Measurements from ENCODE around the gene TRPV6.

Gene TRPV6

DNA sequence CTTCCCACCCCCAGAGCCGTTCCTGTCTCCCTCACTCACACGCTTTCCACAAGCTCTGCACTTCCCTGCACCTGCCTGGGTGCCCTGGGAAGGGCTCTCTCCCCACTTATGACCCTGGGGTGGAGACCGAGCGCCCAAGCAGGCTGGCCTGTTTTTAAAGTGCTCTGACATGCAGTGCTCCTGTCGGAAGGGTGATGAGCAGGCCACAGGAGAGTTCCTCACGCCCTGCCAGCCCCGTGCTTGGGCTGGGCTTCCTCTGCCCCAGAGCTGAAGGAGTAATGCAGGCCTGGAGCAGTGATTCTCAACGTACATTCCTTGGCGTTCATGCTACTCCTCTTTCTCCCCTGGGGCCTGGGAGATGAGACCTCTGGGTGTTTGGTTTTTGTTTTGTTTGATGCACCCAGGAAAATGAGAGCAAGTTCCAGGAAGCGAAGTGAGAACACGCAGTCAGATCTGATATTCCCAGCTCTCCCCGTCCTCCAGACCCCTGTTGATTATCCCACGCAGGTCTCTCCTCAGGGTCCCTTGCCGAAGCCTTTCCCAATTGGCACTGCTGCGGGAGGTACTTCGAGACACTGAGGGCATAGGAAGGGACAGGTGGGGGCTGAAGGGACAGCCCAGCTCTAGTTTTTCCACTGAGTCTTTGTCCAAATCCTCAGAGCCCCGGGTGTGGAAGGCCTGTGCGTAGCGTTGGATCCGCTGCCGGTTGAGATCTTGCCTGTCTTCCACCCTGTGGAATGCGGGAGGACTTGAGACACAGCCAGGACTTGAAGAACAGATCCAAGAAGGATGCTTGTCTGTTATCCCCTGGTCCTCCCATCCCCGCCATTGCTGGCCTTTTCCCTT lies 14.1 kb downstream of the TRPV6 start:
- Histone ChIP-seq H3K36me3 (ENCODE audit: insufficient read depth, low read length) (peaks cover 7% of the 10 kb centered on the region), H3K4me3 (ENCODE audit: low read length) (no peak overlapping the region), H3K9ac (ENCODE audit: low read depth, low read length) (no peak overlapping the region), H3K4me2 (ENCODE audit: low read length) (no peak overlapping the region), H3K9me3 (replicated peaks; ENCODE audit: low read length) (no peaks in the 10 kb centered on the region), H3K4me1 (ENCODE audit: control insufficient read depth, insufficient read depth, low read length) (no peaks in the 10 kb centered on the region), H3K27me3 (ENCODE audit: control insufficient read depth, insufficient read depth, low read length) (peaks cover 4% of the 10 kb centered on the region)

DNA sequence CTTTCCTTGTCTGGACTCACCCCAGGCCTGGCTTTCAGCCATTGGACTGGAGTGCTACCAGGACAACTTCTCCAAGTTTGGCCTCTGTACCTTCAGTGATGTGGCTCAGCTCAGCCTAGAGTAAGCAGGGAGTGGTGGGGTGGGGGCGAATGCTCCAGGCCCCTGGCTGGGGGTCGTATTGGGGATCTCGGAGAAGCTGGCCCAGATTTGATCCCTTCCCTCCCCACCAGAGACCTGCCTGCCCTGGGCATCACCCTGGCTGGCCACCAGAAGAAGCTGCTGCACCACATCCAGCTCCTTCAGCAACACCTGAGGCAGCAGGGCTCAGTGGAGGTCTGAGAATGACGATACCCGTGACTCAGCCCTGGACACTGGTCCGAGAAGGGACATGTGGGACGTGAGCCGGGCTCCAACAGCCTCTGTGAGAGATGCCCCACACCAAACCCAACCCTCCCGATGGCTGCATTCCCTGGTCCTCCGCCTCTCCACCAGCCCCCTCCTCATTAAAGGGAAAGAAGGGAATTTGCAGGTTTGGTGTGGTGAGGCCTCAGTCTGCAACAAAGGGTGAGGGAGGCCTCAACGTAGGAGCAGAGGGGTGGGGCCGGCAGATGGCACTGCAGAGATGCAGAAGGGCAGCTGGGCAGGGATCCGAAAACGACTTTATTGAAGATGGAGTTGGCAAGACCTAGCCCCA lies 14.8 kb downstream of the TRPV6 start:
- peaks cover 4% of the 10 kb centered on the region for H3K27me3 ChIP-seq (ENCODE audit: control insufficient read depth, insufficient read depth, low read length)
- H3K36me3 ChIP-seq (ENCODE audit: insufficient read depth, low read length): peaks cover 7% of the 10 kb centered on the region
- no peaks in the 10 kb centered on the region for H3K4me1 ChIP-seq (ENCODE audit: control insufficient read depth, insufficient read depth, low read length)
- no peak overlapping the region for H3K4me3 ChIP-seq (ENCODE audit: low read length)
- H3K4me2 ChIP-seq (ENCODE audit: low read length): no peak overlapping the region
- H3K9ac ChIP-seq (ENCODE audit: low read depth, low read length): no peak overlapping the region
- no peaks in the 10 kb centered on the region for H3K9me3 ChIP-seq (replicated peaks; ENCODE audit: low read length)

DNA sequence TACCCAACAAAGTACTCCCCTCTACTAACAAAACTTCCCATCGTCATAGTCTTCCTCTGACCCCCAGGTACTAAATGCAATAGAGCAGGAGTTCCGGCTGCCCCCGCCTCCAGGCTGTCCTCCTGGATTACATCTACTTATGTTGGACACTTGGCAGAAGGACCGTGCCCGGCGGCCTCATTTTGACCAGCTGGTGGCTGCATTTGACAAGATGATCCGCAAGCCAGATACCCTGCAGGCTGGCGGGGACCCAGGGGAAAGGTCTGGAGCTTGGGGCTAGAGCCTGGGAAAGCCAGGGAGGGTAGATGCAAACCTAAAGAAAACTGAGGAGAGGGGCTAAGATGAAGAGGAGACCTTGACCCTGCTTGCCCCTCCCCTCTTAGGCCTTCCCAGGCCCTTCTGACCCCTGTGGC lies 15.4 kb downstream of the TRPV6 start:
- Histone ChIP-seq H3K27me3 (ENCODE audit: control insufficient read depth, insufficient read depth, low read length) (no peaks in the 10 kb centered on the region), H3K4me3 (ENCODE audit: low read length) (no peak overlapping the region), H3K9me3 (replicated peaks; ENCODE audit: low read length) (no peaks in the 10 kb centered on the region), H3K36me3 (ENCODE audit: insufficient read depth, low read length) (peaks cover 7% of the 10 kb centered on the region), H3K4me2 (ENCODE audit: low read length) (no peak overlapping the region), H3K9ac (ENCODE audit: low read depth, low read length) (no peak overlapping the region), H3K4me1 (ENCODE audit: control insufficient read depth, insufficient read depth, low read length) (no peaks in the 10 kb centered on the region)

DNA sequence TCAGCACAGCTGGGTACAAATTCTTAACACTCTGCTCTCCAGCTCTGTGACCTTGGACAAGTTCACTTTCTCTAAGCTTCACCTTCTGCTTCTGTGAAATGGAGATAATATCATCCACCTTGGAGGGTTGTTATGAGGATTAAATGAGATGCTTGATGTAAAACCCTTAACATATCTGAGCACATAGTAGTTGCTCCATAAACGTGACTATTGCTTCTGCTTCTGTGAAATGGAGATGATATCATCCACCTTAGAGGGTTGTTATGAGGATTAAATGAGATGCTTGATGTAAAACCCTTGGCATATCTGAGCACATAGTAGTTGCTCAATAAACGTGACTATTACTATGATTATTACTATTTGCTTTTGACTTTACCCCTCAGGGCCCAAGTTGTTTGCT lies 16.1 kb downstream of the TRPV6 start:
- peaks cover 7% of the 10 kb centered on the region for H3K36me3 ChIP-seq (ENCODE audit: insufficient read depth, low read length)
- no peak overlapping the region for H3K4me3 ChIP-seq (ENCODE audit: low read length)

DNA sequence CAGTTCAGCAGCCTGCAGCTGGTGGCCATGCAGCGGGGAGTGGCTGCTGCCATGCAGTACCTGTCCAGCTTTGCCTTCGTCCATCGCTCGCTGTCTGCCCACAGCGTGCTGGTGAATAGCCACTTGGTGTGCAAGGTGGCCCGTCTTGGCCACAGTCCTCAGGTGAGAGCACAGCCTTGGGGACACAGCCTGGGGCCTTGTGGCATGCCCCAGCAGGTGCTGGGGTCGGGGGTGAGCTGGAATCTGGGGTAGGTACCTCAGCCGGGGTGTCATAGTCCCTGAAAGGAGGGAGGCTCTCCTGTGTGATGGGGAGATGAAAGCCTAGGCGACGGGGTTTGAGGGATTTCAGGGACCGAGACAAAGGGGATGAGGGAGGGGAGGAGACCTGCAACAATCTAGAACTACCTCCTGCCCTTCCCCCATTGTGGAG lies 16.5 kb downstream of the TRPV6 start:
- no peak overlapping the region for H3K9ac ChIP-seq (ENCODE audit: low read depth, low read length)
- H3K36me3 ChIP-seq (ENCODE audit: insufficient read depth, low read length): peaks cover 7% of the 10 kb centered on the region
- H3K4me1 ChIP-seq (ENCODE audit: control insufficient read depth, insufficient read depth, low read length): no peaks in the 10 kb centered on the region
- H3K4me3 ChIP-seq (ENCODE audit: low read length): no peak overlapping the region
- H3K27me3 ChIP-seq (ENCODE audit: control insufficient read depth, insufficient read depth, low read length): no peaks in the 10 kb centered on the region
- no peaks in the 10 kb centered on the region for H3K9me3 ChIP-seq (replicated peaks; ENCODE audit: low read length)
- H3K4me2 ChIP-seq (ENCODE audit: low read length): no peak overlapping the region

More for the DNA sequence above, 16.1 kb downstream of the TRPV6 start:
- Histone ChIP-seq H3K4me2 (ENCODE audit: low read length) (no peak overlapping the region), H3K27me3 (ENCODE audit: control insufficient read depth, insufficient read depth, low read length) (no peaks in the 10 kb centered on the region), H3K9me3 (replicated peaks; ENCODE audit: low read length) (no peaks in the 10 kb centered on the region), H3K9ac (ENCODE audit: low read depth, low read length) (no peak overlapping the region), H3K4me1 (ENCODE audit: control insufficient read depth, insufficient read depth, low read length) (no peaks in the 10 kb centered on the region)

DNA sequence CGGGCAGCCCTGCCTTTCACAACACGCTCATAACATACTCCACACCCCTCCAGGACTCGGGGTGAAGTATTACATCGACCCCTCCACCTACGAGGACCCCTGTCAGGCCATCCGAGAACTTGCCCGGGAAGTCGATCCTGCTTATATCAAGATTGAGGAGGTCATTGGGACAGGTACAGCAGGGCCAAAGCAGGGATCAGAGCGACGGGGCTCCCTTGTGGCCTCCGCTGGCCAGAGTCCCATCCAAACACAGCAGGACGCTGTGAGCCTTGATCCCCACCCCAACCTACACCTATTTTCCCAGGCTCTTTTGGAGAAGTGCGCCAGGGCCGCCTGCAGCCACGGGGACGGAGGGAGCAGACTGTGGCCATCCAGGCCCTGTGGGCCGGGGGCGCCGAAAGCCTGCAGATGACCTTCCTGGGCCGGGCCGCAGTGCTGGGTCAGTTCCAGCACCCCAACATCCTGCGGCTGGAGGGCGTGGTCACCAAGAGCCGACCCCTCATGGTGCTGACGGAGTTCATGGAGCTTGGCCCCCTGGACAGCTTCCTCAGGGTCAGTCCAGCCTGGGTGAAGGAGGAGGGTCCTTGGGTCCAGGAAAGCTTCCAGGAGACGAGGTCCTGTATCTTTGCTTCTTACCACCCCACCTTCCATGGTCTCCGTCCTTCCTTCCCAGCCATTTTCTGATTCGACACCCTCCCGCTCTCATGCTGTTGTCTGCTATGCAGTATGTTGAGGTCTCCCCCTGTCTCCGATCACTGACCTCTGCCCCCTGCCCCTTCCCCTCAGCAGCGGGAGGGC lies 17.2 kb downstream of the TRPV6 start:
- peaks cover 7% of the 10 kb centered on the region for H3K36me3 ChIP-seq (ENCODE audit: insufficient read depth, low read length)
- H3K27me3 ChIP-seq (ENCODE audit: control insufficient read depth, insufficient read depth, low read length): no peaks in the 10 kb centered on the region
- H3K4me2 ChIP-seq (ENCODE audit: low read length): no peak overlapping the region
- no peaks in the 10 kb centered on the region for H3K4me1 ChIP-seq (ENCODE audit: control insufficient read depth, insufficient read depth, low read length)
- no peaks in the 10 kb centered on the region for H3K9me3 ChIP-seq (replicated peaks; ENCODE audit: low read length)
- H3K9ac ChIP-seq (ENCODE audit: low read depth, low read length): no peak overlapping the region
- H3K4me3 ChIP-seq (ENCODE audit: low read length): no peak overlapping the region

DNA sequence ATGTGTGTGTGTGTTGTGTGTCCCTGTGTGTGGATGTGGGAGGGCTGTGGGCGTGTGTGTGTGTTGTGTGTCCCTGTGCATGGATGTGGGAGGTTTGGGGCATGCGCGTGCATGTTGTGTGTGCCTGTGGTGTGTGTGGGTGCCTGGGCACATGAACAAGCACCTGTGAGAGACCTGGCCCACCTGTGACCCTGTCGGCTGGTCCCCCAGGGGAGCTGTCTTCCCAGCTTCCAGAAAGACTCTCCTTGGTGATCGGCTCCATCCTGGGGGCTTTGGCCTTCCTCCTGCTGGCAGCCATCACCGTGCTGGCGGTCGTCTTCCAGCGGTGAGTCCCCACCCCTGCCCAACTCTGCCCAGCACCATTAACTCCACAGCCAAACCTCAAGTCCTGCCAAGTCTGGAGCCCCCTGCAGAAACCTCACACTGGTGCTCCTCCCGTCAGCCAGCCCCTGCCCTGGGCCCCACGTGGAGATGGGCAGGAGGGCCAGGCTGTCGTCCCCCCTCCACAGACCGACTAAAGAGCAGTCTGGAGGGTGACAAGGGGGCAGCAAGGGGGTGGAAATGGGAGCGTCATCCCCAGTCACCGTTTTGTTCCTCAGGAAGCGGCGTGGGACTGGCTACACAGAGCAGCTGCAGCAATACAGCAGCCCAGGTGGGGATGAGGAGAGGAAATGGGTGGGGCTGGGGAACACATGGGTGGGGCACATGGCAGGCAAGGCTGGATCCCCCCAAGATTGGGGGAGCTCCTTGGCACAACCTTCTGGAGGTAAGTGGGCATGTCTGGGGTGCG lies 18.0 kb downstream of the TRPV6 start:
- peaks cover 7% of the 10 kb centered on the region for H3K36me3 ChIP-seq (ENCODE audit: insufficient read depth, low read length)
- no peak overlapping the region for H3K4me2 ChIP-seq (ENCODE audit: low read length)
- no peaks in the 10 kb centered on the region for H3K4me1 ChIP-seq (ENCODE audit: control insufficient read depth, insufficient read depth, low read length)
- H3K4me3 ChIP-seq (ENCODE audit: low read length): no peak overlapping the region
- H3K27me3 ChIP-seq (ENCODE audit: control insufficient read depth, insufficient read depth, low read length): no peaks in the 10 kb centered on the region
- H3K9ac ChIP-seq (ENCODE audit: low read depth, low read length): no peak overlapping the region
- no peaks in the 10 kb centered on the region for H3K9me3 ChIP-seq (replicated peaks; ENCODE audit: low read length)

DNA sequence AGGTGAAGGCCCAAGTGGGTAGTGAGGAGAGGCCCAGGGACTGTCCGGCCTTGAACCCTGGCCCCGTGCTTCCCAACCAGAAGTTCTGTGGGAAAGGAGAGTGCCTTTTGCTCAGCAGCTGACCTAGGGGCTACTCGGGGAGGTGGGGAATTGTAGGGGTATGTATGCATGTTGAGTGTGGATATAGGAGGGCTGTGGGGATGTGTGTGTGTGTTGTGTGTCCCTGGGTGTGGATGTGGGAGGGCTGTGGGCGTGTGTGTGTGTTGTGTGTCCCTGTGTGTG lies 18.5 kb downstream of the TRPV6 start:
- Histone ChIP-seq H3K27me3 (ENCODE audit: control insufficient read depth, insufficient read depth, low read length) (no peaks in the 10 kb centered on the region), H3K4me2 (ENCODE audit: low read length) (no peak overlapping the region), H3K4me1 (ENCODE audit: control insufficient read depth, insufficient read depth, low read length) (no peaks in the 10 kb centered on the region), H3K4me3 (ENCODE audit: low read length) (no peak overlapping the region), H3K9ac (ENCODE audit: low read depth, low read length) (no peak overlapping the region), H3K9me3 (replicated peaks; ENCODE audit: low read length) (no peaks in the 10 kb centered on the region), H3K36me3 (ENCODE audit: insufficient read depth, low read length) (peaks cover 7% of the 10 kb centered on the region)

DNA sequence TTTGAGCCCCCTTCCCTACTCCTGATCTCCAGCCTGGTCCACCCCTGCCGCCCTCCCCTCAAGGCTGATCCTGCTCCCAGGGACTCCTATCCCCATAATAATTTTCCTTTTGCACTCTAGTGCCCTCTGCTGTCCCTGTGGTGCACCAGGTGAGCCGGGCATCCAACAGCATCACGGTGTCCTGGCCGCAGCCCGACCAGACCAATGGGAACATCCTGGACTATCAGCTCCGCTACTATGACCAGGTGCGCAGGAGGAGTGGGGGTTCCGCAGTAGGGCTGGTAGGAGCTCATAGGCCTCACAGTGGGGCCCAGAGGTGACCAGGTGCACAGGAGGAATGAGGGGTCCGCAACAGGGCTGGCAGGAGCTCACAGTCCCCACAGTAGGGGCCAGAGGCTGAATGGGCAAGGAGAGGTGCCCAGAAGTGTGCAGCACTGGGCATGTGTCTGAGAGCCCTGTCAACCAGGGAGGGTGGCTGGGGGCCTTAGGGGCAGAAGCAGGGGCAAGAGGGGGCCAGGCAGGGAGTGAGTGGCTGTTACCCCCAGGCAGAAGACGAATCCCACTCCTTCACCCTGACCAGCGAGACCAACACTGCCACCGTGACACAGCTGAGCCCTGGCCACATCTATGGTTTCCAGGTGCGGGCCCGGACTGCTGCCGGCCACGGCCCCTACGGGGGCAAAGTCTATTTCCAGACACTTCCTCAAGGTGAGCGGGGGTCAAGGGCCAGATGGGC lies 19.0 kb downstream of the TRPV6 start:
- H3K36me3 ChIP-seq (ENCODE audit: insufficient read depth, low read length): peaks cover 11% of the 10 kb centered on the region
- no peaks in the 10 kb centered on the region for H3K27me3 ChIP-seq (ENCODE audit: control insufficient read depth, insufficient read depth, low read length)
- H3K9me3 ChIP-seq (replicated peaks; ENCODE audit: low read length): no peaks in the 10 kb centered on the region
- no peaks in the 10 kb centered on the region for H3K4me1 ChIP-seq (ENCODE audit: control insufficient read depth, insufficient read depth, low read length)
- H3K9ac ChIP-seq (ENCODE audit: low read depth, low read length): no peak overlapping the region
- no peak overlapping the region for H3K4me3 ChIP-seq (ENCODE audit: low read length)
- no peak overlapping the region for H3K4me2 ChIP-seq (ENCODE audit: low read length)

DNA sequence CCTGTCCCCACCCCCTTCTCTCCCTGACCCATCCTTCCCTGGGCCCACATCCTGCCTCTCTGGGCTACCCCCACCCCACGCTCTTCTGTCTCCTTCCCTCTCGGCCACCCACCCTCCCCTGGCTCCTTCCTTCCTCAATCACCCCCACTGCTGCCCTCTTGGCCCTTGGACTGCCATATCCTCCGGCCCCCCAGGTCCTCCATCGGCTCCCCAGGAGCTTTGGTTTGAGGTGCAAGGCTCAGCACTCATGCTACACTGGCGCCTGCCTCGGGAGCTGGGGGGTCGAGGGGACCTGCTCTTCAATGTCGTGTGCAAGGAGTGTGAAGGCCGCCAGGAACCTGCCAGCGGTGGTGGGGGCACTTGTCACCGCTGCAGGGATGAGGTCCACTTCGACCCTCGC lies 19.8 kb downstream of the TRPV6 start:
- Histone ChIP-seq H3K4me2 (ENCODE audit: low read length) (no peak overlapping the region), H3K27me3 (ENCODE audit: control insufficient read depth, insufficient read depth, low read length) (no peaks in the 10 kb centered on the region), H3K36me3 (ENCODE audit: insufficient read depth, low read length) (peaks cover 12% of the 10 kb centered on the region), H3K4me3 (ENCODE audit: low read length) (no peak overlapping the region), H3K4me1 (ENCODE audit: control insufficient read depth, insufficient read depth, low read length) (no peaks in the 10 kb centered on the region), H3K9me3 (replicated peaks; ENCODE audit: low read length) (no peaks in the 10 kb centered on the region), H3K9ac (ENCODE audit: low read depth, low read length) (no peak overlapping the region)
